Stimulated activated naive CD4-positive, alpha-beta T cell treated with Interleukin-2 at 50 U/mL for 16 hours (primary cell): ENCODE data around the gene RHOC.
"Not testable (repeated sequence)": the region's sequence is repeated elsewhere in the genome, so short reads cannot be mapped to it uniquely, and the experiment has no call there.

ENCODE experiments used
- DNase-seq: peaks from one replicate; lab custom pipeline; 2025; lab: John Stamatoyannopoulos, UW

Gene RHOC

DNA sequence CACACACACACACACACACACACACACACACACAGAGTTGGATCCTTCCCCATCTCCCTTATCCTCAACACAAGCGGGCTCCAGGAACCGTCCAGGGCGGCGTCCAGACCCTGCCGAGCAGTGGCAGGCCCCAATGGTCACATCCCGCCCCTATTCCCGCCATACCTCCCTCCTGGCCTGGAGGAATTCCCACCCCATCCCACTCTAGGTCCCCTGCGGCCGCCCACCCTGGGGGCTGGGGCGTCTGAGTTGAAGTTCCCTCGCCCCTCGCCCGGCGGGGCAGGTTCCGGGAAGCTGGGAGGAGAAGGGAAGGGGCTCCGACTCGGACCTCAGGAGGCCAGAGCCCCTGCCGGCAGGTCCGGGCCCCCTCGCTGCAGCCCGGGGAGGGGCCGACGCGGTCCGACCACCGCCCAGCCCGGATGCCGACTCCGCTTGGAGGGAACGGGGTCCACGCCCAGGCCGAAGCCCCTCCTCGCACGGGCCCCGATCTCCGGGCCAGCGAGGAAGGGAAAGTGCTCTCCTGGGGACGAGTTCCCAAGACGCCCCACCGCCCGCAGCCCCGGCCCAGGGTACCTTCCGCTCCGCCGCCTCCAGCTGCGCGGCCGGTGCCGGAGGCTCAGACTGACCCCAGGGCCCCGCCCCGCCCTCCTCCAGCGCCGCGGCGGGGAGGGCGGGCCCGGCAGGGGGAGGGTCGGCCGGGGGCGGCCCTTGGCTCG lies at the start of gene RHOC:
RHOC (minus strand) TSS at position 623 of the 716 bp plus-strand sequence. CDS start 3,328 bp downstream, outside the sequence.
- DNase-seq, result peak; percentile 20

DNA sequence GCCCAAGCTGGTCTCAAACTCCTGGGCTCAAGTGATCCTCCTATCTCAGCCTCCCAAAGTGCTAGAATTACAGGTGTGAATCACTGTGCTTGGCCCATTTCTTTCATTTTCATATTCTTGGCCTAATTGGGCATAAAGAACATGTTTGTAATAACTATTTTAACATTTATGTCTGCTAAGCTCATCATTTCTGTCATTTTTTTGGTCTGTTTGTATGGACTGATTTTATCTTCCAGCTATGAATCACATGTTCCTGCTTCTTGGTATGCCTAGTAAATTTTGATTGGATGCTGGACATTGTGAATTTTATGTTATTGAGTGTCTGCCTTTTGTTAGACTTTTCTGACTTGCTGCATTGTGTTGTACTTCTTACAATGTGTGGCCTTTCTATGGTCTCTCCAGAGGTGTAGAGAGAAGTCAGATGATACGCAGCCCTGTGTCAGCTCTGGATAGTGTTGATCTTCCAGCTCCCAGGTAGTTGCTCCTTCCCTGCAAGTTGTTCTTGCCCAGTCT lies 47.2 kb upstream of the RHOC start:
- DNase-seq, result no peak

DNA sequence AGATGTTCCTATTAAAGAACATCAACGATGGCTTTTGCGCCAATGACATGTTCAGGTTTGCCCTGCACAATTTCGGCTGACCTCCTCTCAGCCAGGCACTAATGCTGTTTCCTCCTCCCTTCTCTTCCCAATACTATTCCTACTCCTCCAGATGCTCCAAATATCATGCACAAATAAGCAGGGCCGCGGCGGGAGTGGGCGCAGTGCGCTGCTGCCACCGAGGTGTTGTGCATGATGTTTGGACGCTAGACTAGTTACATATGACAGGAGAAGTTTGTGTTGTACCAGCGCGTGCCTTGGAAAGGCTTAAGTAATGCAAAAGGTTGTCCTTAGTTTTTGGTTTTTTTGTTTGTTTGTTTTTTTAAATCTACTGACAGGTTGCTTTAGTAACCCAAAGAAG lies 41.5 kb upstream of the RHOC start:
- no peak for DNase-seq

DNA sequence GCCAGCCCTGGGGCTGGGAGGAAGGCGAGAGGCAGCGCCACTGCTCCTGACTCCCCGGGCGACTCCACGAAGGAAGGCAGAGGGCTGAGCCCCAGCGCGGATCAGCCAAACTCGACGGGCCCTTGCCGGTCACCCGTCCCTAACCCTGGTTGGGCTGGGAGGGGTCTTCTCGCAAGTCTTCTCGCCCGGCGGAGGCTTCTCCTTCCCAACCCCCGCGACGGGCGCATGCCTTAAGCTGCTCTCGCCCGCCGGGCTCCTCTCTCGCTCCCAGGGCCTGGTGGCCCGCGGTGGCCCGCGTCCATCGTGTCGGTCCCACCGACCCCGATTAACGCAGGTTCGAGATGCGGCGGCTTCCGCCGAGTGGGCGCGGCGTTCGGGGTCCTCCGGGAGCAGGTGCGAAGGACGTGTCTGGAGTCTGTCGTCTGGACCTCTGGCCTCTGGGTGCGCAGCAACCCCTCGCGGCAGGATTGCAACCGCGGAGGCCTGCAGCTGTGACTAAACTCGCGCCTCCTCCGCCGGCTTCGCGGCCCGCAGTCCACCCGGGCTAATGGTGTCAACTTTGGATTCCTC lies 37.2 kb upstream of the RHOC start:
- DNase-seq, result no peak

DNA sequence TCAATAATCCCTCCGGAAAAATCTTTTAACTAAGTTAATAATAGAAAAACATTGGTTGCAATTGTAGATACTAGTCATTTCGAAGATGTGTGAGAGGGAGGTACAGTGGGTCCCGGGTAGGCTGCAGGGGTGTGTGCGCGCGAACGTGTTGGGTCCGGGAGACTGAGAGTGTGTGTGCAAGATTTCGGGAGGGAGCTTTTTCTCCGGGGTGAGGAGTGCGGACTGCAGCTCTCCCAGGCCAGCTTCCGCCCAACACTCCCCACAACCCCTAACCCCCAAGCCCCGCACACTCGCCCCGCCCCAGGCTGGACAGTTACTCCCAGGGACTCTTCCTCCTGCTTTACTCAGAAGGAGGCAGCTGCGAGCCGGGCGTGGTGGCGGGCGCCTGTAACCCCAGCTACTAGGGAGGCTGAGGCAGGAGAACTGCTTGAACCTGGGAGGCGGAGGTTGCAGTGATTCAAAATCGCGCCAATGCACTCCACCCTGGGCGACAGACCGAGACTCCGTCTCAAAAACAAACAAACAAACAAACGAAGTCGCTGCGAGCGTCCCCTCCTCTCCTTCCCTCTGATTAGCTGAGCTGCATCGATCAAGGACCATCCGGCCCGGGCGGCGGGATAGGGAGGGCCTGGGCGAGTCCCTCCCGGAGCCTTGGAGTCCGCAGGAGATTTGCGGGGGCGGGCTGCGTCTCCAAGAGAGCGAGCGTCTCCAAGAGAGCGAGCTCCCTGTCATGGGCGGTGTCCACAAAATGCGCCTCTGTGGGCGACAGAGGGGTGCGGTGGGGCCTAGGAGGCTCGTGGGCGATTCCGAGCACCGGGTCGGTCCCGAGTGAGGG lies 36.5 kb upstream of the RHOC start:
- DNase-seq, result no peak

DNA sequence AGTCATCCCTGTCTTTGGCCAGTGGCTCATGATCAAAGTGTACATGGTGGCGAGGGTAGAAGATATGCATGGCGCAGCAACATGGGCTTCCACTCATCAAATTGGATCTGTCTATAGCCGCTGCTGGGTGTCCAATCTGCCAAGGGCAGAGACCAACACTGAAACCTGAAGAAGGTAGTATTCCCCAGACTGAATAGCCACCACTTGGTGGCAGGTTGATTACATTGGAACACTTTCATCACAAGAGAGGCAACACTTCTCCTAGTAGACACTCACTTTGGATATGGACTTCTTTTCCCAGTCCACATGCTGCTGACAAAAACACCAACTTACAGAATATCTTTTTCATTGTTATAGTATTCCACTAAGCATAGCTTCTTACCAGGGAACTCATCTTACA lies 30.6 kb upstream of the RHOC start:
- DNase-seq, result no peak

DNA sequence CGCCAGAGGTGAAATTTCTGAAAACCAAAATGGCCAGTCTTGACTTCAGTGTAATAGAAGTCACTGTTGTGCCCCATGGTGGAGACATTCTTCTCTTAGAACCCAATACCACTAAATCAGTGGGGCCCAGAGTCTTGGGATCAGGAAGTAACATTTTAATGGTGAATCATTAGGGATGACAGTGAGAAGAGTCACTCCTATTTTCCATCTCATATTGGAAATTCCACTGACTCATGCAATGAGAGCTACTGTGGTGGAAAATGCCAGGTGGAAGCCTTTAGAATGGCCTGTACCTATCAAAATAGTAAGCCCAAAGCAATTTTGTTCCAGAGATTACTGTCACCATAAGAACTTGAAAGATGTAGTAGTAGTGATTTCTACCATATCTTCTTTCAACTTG lies 28.8 kb upstream of the RHOC start:
- no peak for DNase-seq

DNA sequence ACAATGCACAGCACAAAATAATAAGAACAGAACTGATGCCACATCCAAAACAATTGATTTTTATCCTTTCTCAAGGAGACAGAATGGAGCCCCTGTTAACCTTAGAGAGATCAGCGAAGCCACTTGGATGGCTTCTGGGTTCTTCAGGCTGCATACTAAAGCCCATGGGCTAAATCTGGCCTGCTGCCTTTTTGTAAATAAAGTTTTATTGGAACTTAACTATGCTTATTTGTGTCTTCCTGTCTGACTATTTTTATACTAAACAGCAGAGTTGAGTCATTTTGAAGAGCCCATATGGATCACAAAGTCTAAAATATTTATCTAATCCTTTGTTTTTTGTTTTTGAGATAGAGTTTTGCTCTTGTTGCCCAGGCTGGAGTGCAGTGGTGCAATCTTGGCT lies 24.5 kb upstream of the RHOC start:
- DNase-seq, result no peak

DNA sequence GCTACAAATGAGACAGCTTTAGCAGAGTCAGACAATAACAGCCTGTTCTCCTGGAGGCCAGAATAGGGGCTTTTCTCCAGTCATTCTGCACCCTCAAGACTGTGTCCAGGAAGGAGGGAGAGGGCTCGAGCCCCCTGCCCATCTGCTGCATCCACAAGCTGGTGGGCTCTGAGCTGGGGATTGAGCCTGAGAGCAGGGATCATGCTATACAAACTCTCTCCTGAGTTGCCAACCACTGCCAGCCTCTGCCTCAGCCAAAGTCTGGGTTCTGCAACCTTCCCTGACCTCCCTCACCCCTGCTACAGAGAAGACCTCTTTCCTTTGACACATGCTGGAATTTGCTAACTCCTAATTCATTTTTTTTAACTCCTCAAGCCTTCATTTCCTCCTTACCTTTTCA lies 23.0 kb upstream of the RHOC start:
- no peak for DNase-seq

DNA sequence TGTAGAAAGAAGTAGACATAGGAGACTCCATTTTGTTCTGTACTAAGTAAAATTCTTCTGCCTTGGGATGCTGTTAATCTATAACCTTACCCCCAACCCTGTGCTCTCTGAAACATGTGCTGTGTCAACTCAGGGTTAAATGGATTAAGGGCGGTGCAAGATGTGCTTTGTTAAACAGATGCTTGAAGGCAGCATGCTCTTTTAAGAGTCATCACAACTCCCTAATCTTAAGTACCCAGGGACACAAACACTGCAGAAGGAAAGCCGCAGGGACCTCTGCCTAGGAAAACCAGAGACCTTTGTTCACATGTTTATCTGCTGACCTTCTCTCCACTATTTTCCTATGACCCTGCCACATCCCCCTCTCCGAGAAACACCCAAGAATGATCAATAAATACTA lies 22.1 kb upstream of the RHOC start:
- DNase-seq, result not testable (repeated sequence)

DNA sequence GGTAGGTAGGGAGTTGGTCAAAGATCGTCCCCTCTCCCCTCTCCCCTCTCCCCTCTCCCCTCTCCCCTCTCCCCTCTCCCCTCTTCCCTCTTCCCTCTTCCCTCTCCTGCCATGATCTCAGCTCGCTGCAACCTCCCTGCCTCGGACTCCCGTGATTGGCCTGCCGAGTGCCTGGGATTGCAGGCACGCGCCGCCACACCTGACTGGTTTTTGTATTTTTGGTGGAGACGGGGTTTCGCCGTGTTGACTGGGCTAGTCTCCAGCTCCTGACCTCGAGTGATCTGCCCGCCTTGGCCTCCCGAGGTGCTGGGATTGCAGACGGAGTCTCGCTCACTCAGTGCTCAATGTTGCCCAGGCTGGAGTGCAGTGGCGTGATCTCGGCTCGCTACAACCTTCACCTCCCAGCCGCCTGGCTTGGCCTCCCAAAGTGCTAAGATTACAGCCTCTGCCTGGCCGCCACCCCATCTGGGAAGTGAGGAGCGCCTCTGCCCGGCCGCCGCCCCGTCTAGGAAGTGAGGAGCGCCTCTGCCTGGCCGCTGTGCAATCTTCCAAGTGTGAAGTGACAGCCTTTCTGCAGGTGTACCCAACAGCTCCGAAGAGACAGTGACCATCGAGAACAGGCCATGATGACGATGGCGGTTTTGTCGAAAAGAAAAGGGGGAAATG lies 21.5 kb upstream of the RHOC start:
- DNase-seq, result not testable (repeated sequence)

DNA sequence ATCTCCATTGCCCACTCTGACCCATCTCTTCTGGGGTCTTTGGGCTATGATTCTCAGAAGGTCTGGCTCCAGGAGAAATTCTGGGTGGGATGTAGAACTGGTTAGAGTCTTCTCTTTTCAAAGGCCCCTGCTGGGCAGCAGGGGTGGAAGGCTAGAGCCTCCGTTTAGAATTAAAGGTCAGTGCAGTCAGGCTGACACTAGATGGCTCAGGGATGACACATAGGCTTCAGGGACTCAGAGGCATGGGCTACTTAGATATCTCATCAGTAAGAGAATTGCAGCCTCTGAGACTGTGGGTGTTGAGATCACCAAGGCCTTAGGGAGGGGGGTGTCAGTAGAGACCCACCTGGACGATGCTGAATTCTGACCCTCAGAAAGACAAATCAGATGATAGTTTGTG lies 20.8 kb upstream of the RHOC start:
- DNase-seq, result no peak

DNA sequence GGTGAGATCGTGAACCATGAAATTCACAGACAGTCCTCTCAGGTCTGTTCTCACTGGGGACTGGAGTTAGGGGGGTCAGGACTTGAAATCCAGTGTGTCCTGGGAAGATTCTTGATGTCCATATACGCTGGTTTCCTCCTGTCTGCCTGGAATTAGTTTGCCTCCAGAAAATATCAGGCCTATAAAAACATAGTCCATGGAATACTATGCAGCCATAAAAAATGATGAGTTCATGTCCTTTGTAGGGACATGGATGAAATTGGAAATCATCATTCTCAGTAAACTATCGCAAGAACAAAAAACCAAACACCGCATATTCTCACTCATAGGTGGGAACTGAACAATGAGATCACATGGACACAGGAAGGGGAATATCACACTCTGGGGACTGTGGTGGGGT lies 17.3 kb upstream of the RHOC start:
- not testable (repeated sequence) for DNase-seq

DNA sequence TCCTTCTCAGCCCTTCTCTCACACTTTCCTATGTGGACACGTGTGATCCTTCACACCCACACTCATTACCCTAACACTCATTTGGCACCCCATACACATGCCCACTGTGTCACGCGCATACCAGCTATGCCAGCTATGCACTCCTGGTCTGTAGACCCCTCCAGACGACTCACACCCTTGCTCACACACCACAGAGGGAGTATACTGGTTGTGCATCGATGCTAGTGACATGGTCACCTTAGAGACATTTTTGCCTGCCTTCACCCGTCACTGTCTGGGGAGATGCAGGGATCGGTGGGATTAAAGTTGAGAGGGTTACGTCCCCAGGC lies 16.5 kb upstream of the RHOC start:
- no peak for DNase-seq

DNA sequence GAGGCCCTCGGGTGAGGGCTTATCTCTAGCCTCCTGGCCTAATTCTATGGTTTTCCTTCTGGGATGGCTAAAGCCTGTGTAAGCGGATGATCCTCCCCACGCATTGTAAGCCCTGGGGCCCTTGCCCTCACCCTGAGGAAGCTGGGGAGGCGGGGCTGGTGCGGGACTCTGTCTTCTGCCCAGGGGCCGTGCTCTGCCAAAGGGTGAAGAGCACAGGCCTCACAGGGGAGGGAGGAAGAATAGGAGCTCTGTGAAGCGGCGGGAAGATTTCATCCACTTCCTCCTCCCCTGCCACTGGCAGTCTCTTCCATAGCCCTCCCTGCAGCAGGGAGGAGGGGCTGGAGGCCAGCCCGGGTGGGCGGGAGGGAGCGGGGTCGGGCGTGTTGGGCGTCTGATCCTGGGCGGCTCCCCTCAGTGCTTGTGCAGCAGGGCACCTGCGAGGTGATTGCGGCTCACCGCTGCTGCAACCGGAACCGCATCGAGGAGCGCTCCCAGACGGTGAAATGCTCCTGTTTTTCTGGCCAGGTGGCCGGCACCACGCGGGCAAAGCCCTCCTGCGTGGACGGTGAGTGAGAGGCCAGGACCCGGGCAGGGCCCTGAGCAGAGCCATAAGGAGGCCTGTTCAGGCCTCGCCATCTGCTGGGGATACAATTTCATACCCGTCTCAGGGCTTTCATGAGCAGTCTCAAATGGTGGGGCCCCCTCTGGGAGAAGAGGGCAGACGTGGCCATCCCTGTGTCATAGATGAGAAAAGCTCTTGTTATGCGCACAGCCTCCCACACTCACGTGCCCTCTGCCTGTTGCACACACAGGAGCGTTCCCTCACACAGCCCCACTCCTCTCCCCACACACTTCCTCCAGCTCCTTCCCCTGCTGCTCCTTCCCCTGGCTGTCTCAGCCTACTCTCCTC lies 15.9 kb upstream of the RHOC start:
- no peak for DNase-seq

DNA sequence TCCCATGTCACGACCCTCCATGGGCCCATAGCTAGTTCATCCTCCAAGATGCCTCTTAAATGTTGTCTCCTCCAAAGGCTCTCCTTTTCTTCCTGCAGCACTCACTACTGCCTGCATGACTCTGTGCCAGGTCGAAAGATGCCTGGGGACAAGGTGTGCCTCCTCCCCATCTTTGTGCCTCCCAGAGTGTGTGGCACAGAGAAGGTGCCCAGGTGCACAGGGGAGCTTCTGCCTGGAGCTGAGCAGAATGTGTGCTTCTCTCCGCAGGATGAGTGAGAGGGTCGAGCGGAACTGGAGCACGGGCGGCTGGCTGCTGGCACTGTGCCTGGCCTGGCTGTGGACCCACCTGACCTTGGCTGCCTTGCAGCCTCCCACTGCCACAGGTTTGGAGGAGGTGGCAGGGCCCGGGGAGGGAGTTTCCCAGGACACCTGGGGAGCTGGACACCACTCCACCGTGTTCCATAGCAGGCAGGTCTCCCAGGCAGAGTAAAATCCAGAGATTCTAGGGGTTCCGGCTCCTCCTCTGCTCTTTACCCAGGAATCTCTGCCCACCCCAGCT lies 15.1 kb upstream of the RHOC start:
- no peak for DNase-seq

DNA sequence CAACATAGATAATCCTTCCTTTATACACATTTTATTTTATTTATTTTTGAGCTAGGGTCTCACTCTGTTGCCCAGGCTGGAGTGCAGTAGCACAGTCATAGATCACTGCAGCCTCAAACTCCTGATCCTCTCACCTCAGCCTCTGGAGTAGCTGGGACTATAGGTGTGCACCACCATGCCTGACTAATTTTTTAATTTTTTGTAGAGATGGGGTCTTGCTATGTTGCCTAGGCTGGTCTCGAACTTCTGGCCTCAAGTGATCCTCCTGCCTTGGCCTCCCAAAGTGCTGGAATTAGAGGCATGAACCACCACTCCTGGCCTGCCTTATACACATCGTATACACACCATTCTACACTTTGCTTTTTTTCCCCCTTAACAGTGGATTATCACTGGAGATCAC lies 14.4 kb upstream of the RHOC start:
- DNase-seq, result not testable (repeated sequence)

DNA sequence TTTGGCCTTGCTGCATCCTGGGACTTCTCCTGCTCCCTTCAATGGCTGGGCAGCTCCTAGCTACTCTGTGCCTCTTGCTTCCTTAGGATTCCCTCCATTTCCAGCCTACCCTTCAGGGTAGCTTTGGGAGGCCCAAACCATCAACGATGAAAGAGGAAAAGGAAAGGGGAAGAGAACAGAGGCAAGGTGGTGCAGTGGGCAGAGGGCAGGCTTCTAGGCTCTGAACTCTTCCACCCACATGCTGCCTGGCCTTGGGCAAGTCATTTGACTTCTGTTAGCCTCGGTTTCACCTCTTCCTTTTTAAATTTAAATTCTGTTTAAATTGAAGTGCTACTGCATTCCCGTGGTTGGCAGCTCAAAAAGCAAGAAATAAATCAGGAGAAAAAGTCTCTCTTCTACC lies 13.9 kb upstream of the RHOC start:
- no peak for DNase-seq

DNA sequence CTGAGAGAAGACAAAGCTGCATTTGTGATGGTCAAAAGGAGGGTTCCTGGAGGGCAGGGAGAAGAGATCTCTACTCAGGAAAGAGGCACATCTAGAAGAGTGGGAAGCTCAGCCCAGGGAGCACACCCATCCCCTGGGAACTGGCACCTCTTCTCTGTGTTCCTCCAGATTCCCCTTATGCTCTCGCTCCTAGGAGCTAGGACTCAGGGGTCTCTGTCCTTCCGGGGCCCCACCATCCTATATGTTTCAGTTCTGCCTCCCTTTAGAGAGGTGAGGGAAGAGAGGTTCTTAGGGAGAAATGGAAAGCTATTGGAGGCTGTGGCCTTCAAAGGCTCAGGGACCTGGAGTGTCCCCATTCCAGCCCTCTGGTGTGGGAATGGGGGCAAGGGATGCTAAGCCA lies 12.8 kb upstream of the RHOC start:
- DNase-seq, result no peak

DNA sequence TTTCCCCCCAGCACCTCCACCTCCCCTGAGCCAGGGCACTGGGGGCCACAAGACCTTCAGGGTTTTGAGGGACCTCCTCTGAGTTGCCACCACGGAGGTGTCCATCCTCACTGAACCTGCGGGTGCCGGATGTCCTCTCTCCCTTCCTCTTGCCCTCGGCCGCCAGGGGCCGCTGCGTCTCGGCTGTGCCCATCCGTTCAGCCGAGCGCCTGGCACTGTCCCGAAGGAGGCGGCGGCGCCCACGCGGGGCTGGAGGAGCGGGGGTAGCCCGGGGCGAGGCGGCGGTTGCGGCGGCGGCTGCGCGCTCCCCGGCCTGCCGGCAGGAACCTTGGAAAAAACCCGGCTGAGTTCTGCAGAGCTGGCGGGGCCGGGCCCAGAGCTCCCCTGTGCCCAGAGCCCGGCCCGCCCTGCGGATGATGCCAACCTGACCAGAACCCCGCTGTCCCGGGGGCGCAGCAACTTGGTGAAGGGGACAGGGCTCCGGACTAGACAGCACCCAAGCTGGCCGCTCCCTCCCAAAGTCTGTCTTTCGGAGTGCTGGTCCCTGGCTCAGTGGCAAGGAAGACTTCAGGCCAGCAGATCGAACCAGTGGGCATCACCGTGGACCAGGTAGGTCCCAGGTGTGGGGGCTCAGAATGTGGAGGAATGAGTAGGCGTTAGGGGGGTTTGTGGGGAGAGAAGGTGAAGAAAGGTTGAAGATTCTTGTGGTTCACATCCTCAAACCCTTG lies 11.9 kb upstream of the RHOC start:
- peak; percentile 76 for DNase-seq
